Smooth muscle cell (in vitro differentiated cells): ENCODE data around the gene NOBOX. TPM values are rescaled to one million over a fixed set of nuclear protein-coding genes. Genes with fewer than 3 reads are reported as not detected.

Source experiments
- DNase-seq: peaks from one replicate; lab custom pipeline; 2025; ENCODE audit not compliant: unreplicated experiment; lab: John Stamatoyannopoulos, UW
- H2AFZ ChIP-seq: fragments of 200-600 bp; sonication (generic); 2 replicates; pipeline ENCODE4 v1.6.0; 2016; ENCODE audit warnings: antibody characterized with exemption, low read depth, mild to moderate bottlenecking
- H3F3A ChIP-seq: fragments of 200-600 bp; sonication (generic); 2 replicates; pipeline ENCODE4 v1.6.0; 2017; ENCODE audit warnings: antibody characterized with exemption, low read depth
- H3K27ac ChIP-seq: fragments of 200-600 bp; sonication (generic); 2 replicates; pipeline ENCODE4 v1.5.1; 2016; ENCODE audit warnings: low read depth, mild to moderate bottlenecking
- H3K27me3 ChIP-seq: fragments of 200-600 bp; sonication (generic); 2 replicates; pipeline ENCODE4 v1.6.1; 2016; ENCODE audit warnings: low read depth, mild to moderate bottlenecking
- H3K36me3 ChIP-seq: fragments of 200-600 bp; sonication (generic); 2 replicates; pipeline ENCODE4 v1.5.1; 2016; ENCODE audit warnings: low read depth
- H3K4me1 ChIP-seq: fragments of 200-600 bp; sonication (generic); 2 replicates; pipeline ENCODE4 v1.5.1; 2016; ENCODE audit warnings: low read depth
- H3K4me2 ChIP-seq: fragments of 200-600 bp; sonication (generic); 2 replicates; pipeline ENCODE4 v1.6.0; 2016; ENCODE audit warnings: mild to moderate bottlenecking
- H3K4me3 ChIP-seq: fragments of 200-600 bp; sonication (generic); 2 replicates; pipeline ENCODE4 v1.5.1; 2016; ENCODE audit warnings: mild to moderate bottlenecking
- H3K79me2 ChIP-seq: fragments of 200-600 bp; sonication (generic); 2 replicates; pipeline ENCODE4 v1.6.0; 2016; ENCODE audit warnings: low read depth, mild to moderate bottlenecking
- H3K9ac ChIP-seq: fragments of 200-600 bp; sonication (generic); 2 replicates; pipeline ENCODE4 v1.6.0; 2016; ENCODE audit warnings: low read depth
- H3K9me3 ChIP-seq: fragments of 200-600 bp; sonication (generic); replicated peaks from 2 replicates; pipeline ENCODE4 v1.5.1; 2016; ENCODE audit warnings: low read depth
- H4K20me1 ChIP-seq: fragments of 200-600 bp; sonication (generic); 2 replicates; pipeline ENCODE4 v1.6.0; 2016; ENCODE audit warnings: low read depth
- WGBS: methylation state at CpG from one replicate; pipeline ENCODE4 v1.1.7; 2016; ENCODE audit warnings: low lambda C conversion rate; 5-methylcytosine and 5-hydroxymethylcytosine counted together
- polyA plus RNA-seq: library from polyadenylated mRNA; unstranded; fragments of >200 nt; fragmentation: Nextera tagmentation; extraction: Ambion mirVana; gene quantifications from 2 replicates; pipeline ENCODE4 v1.2.1, GENCODE V29; 2016
- total RNA-seq: library from RNA; depleted of rRNA; stranded (reverse); fragments of >200 nt; gene quantifications from 2 replicates; pipeline ENCODE4 v1.2.3, GENCODE V29; 2014
- TF ChIP-seq, protein P1 (sequence below): fragments of 200-600 bp; sonication (generic); IDR thresholded peaks from 2 replicates; pipeline ENCODE4 v1.5.1; 2017; ENCODE audit warnings: borderline replicate concordance, mild to moderate bottlenecking, antibody characterized with exemption; ENCODE audit not compliant: insufficient read depth, poor library complexity, severe bottlenecking

NOBOX gene
- total and polyA plus RNA-seq, 2 experiments from 2014 or later = not detected

DNA sequence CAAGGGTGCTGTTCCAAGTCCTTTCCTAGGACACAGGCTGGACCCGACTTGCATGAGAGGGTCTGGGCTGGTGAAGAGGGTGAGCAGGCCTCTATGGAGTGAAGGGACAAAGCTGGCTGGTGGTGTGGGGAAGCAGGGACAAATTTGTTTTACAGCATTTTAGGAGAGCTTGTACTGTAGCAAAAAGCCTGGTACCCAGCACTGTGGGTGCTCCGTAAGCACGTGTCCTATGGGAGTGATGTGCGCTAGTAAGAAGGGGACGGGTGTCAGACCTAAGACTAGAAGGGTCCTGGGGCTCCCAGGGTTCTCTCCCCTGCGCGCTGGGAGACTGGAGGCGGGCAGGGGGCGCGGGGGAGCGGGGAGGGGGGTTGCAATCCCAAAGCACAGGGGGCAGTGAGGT, 391 bp downstream of the NOBOX start:
- TF ChIP-seq, protein P1, sequence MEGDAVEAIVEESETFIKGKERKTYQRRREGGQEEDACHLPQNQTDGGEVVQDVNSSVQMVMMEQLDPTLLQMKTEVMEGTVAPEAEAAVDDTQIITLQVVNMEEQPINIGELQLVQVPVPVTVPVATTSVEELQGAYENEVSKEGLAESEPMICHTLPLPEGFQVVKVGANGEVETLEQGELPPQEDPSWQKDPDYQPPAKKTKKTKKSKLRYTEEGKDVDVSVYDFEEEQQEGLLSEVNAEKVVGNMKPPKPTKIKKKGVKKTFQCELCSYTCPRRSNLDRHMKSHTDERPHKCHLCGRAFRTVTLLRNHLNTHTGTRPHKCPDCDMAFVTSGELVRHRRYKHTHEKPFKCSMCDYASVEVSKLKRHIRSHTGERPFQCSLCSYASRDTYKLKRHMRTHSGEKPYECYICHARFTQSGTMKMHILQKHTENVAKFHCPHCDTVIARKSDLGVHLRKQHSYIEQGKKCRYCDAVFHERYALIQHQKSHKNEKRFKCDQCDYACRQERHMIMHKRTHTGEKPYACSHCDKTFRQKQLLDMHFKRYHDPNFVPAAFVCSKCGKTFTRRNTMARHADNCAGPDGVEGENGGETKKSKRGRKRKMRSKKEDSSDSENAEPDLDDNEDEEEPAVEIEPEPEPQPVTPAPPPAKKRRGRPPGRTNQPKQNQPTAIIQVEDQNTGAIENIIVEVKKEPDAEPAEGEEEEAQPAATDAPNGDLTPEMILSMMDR = no peak
- WGBS = 94% methylated on average over 11 of the region's 11 CpGs
- DNase-seq = no peak
- H3K9me3 ChIP-seq = no peaks in the 10 kb centered on the region
- H2AFZ ChIP-seq = no peak overlapping the region
- H3K27ac ChIP-seq = no peak overlapping the region
- no peak overlapping the region for H3K4me3 ChIP-seq
- no peaks in the 10 kb centered on the region for H3F3A ChIP-seq
- H3K4me2 ChIP-seq = no peak overlapping the region
- no peaks in the 10 kb centered on the region for H3K79me2 ChIP-seq
- H3K27me3 ChIP-seq = no peaks in the 10 kb centered on the region
- no peaks in the 10 kb centered on the region for H3K36me3 ChIP-seq
- H3K9ac ChIP-seq = no peak overlapping the region
- H4K20me1 ChIP-seq = no peaks in the 10 kb centered on the region
- no peaks in the 10 kb centered on the region for H3K4me1 ChIP-seq

DNA sequence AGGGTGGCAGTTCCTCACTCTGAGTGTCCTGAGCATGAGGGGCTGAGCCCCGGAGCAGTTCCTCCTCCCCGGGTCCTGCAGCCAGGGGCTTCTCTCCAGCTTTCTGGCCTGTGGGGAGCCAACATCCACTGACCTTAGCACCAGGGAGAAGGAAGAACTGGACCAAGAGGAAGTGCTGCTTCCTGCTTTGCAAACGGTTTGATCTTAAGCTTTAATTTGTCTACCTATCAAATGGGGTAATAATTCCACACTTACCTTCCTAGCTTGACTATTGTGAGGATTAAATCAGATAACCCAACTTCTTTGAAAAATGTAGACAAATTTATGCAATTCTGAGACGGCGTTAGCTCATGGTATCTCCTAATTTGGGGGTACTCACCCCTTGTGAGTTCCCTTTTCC, 2.0 kb downstream of the NOBOX start:
- WGBS = 93% methylated on average over 5 of the region's 5 CpGs
- Histone ChIP-seq H2AFZ (no peak overlapping the region), H3K27me3 (no peaks in the 10 kb centered on the region), H4K20me1 (no peaks in the 10 kb centered on the region), H3K4me2 (no peak overlapping the region), H3K9me3 (no peaks in the 10 kb centered on the region), H3F3A (no peaks in the 10 kb centered on the region), H3K27ac (no peak overlapping the region), H3K79me2 (no peaks in the 10 kb centered on the region), H3K4me1 (no peaks in the 10 kb centered on the region), H3K36me3 (no peaks in the 10 kb centered on the region), H3K4me3 (no peak overlapping the region), H3K9ac (no peak overlapping the region)
- DNase-seq = no peak
- TF ChIP-seq, protein P1 = no peak

DNA sequence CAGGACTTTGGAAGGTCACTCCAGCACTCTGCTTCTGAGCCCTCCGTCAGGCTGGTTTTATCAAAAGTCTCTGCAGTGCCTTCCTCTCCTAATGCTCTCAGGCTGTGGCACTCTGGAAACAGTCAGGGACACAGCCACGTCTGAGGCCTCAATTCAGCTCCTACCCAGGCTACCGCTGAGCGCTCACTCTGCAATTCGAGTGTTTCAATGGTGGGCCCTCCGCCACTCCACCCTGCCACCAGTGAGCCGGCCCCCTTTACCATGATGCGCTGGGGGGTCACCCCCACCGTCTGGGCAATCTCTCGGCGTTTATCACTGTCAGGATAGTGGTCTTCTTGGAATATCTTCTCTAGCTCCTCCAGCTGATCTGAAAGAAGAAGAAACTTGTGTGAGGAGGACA, 3.5 kb downstream of the NOBOX start:
- Histone ChIP-seq H3K4me3 (no peak overlapping the region), H4K20me1 (no peaks in the 10 kb centered on the region), H2AFZ (no peak overlapping the region), H3K27me3 (no peaks in the 10 kb centered on the region), H3K9ac (no peak overlapping the region), H3K4me2 (no peak overlapping the region), H3F3A (no peaks in the 10 kb centered on the region), H3K36me3 (no peaks in the 10 kb centered on the region), H3K4me1 (no peaks in the 10 kb centered on the region), H3K9me3 (no peaks in the 10 kb centered on the region), H3K27ac (no peak overlapping the region), H3K79me2 (no peaks in the 10 kb centered on the region)
- TF ChIP-seq, protein P1 = no peak
- WGBS = 88% methylated on average over 11 of the region's 11 CpGs
- DNase-seq = no peak

DNA sequence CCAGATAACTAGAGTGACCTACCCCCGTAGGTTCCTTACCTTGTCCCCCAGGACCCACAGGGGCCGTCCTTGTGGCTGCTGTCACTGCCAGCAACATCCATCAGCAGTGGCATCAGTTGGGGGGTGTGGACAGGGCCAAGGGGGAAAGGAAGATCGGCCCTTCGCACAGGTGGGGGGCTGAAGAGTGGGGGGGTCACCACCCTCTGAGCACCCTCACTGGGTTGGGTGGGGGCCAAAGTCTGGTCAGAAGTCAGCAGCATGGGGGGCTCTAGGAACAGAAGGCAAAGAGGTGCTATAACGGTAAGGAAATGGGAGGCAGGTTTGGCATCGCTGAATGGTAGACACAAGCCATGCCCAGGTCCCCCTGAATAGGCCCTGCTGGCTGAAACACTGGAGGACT, 4.6 kb downstream of the NOBOX start:
- no peak for DNase-seq
- TF ChIP-seq, protein P1 = no peak

More for the DNA sequence above, 4.6 kb downstream of the NOBOX start:
- Histone ChIP-seq H3F3A (no peaks in the 10 kb centered on the region), H2AFZ (no peak overlapping the region), H3K4me1 (no peaks in the 10 kb centered on the region), H3K79me2 (no peaks in the 10 kb centered on the region), H3K4me2 (no peak overlapping the region), H3K36me3 (no peaks in the 10 kb centered on the region), H4K20me1 (no peaks in the 10 kb centered on the region), H3K27me3 (no peaks in the 10 kb centered on the region), H3K27ac (no peak overlapping the region), H3K9ac (no peak overlapping the region), H3K4me3 (no peak overlapping the region), H3K9me3 (no peaks in the 10 kb centered on the region)
- WGBS = 89% methylated on average over 5 of the region's 6 CpGs
